Spleen (tissue), 7 donors: Measurements from ENCODE around the gene DMD.

ENCODE experiments used
- POLR2A ChIP-seq, 3 donors: fragments of 450-650 bp; IDR thresholded peaks; one replicate each; pipeline ENCODE4 v1.5.1; 2017; ENCODE audit warnings: antibody characterized with exemption in 3 of 3, mild to moderate bottlenecking in 1 of 3
- POLR2AphosphoS5 ChIP-seq, 3 donors: sonication (generic); formaldehyde crosslinking; IDR thresholded peaks; one replicate each; pipeline ENCODE4 v1.5.1; 2017; ENCODE audit warnings: antibody characterized with exemption in 3 of 3
- TF ChIP-seq, protein P1 (sequence below), 11 experiments: fragments of 200-600 bp in 7 of 11; fragments of 450-650 bp in 4 of 11; sonication (generic) in 4 of 11; IDR thresholded peaks in 8 of 11; conservative IDR thresholded peaks in 3 of 11; 1 replicate in 7 of 11; 2 replicates in 4 of 11; pipeline versions ENCODE4 v1.4.0 to v1.8.0; 2016 to 2021; ENCODE audit warnings: antibody characterized with exemption in 11 of 11, inconsistent platforms in 4 of 11, mild to moderate bottlenecking in 1 of 11
- donor health status: DM: no; HTN: no; CAD: no; lungs with moderate emphysema.
- donor health status: DM: no; HTN: no; CAD: no.
- donor health status: DM: no; HTN: no; CAD: no.

DNA sequence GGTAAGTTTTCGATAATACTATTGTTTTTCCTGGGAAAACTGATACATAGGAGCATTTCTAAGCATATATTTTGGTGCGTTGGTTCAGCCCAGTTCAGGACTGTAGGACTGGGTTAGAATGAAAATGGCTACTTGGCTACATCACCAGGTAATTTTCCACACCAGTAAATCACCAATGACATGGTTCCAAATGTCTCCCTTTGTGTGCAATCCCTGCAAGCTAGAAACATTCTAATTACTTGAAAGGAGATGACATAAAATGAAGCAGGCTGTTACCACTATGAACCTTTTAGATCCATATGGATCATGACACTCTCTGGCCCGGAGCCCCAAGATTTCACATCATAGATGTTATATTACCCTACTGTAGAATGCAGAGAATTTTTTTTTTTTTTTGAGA lies 1562.1 kb downstream of the DMD start:
- TF ChIP-seq POLR2AphosphoS5 (IDR thresholded peaks at IDR 0.05): no peak
- no peak for TF ChIP-seq POLR2A (IDR thresholded peaks at IDR 0.05)
- TF ChIP-seq, protein P1, sequence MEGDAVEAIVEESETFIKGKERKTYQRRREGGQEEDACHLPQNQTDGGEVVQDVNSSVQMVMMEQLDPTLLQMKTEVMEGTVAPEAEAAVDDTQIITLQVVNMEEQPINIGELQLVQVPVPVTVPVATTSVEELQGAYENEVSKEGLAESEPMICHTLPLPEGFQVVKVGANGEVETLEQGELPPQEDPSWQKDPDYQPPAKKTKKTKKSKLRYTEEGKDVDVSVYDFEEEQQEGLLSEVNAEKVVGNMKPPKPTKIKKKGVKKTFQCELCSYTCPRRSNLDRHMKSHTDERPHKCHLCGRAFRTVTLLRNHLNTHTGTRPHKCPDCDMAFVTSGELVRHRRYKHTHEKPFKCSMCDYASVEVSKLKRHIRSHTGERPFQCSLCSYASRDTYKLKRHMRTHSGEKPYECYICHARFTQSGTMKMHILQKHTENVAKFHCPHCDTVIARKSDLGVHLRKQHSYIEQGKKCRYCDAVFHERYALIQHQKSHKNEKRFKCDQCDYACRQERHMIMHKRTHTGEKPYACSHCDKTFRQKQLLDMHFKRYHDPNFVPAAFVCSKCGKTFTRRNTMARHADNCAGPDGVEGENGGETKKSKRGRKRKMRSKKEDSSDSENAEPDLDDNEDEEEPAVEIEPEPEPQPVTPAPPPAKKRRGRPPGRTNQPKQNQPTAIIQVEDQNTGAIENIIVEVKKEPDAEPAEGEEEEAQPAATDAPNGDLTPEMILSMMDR (IDR thresholded peaks at IDR 0.05 in 8 of 11, conservative IDR thresholded peaks at IDR 0.05 in 3 of 11): no peak
